Peyer's patch (tissue), 4 donors: ENCODE measurements around the gene HACD1. TPM values are rescaled to one million over a fixed set of nuclear protein-coding genes. Genes with fewer than 3 reads are reported as not detected.

Source experiments
- DNase-seq, 3 donors: peaks; one replicate each; pipeline ENCODE4 v3.0.0-alpha.2; 2017 to 2019
- H3K27ac ChIP-seq, 4 donors: fragments of 200-600 bp; sonication (generic); one replicate each; pipeline ENCODE4 v1.5.1; 2016 to 2019
- H3K27me3 ChIP-seq, 2 donors: fragments of 200-600 bp; sonication (generic); one replicate each; pipeline ENCODE4 v1.5.1; 2019
- H3K36me3 ChIP-seq, 3 donors: fragments of 200-600 bp; sonication (generic); one replicate each; pipeline ENCODE4 v1.5.1; 2016 to 2019
- H3K4me1 ChIP-seq, 4 donors: fragments of 200-600 bp; sonication (generic); one replicate each; pipeline ENCODE4 v1.5.1; 2016 to 2019
- H3K4me3 ChIP-seq, 4 donors: fragments of 200-600 bp; sonication (generic); 1 replicate in 3 of 4; 2 replicates in 1 of 4; pipeline ENCODE4 v1.5.1; 2016 to 2019; ENCODE audit warnings: mild to moderate bottlenecking in 1 of 4
- H3K9me3 ChIP-seq, 4 donors: fragments of 200-600 bp; sonication (generic); one replicate each; pipeline ENCODE4 v1.5.1; 2016 to 2019; ENCODE audit warnings: mild to moderate bottlenecking in 1 of 4
- CTCF ChIP-seq, 6 experiments: fragments of 450-650 bp in 4 of 6; fragments of 200-600 bp in 2 of 6; sonication (generic) in 1 of 6; IDR thresholded peaks; one replicate each; pipeline ENCODE4 v1.5.1; 2017 to 2019; ENCODE audit warnings: antibody characterized with exemption in 6 of 6, mild to moderate bottlenecking in 3 of 6, moderate library complexity in 1 of 6
- POLR2A ChIP-seq, 2 donors: fragments of 450-650 bp; IDR thresholded peaks; one replicate each; pipeline ENCODE4 v1.5.1; 2017; ENCODE audit warnings: antibody characterized with exemption in 2 of 2, mild to moderate bottlenecking in 2 of 2, moderate library complexity in 2 of 2
- total RNA-seq, 4 donors: library from RNA; depleted of rRNA; stranded (reverse); fragments of >200 nt; gene quantifications; one replicate each; pipeline ENCODE4 v1.1.0, GENCODE V29; 2016

The HACD1 gene
- total RNA-seq, 4 donors from 2014 or later = 1.2 to 5.8 (median 3.7) TPM

GRCh38 chr10:17660921-17661320 is 43.7 kb upstream of the HACD1 start:
- Histone ChIP-seq H3K27ac (no peak overlapping the region), H3K4me1 (peaks cover 0 to 7% (median 0%) of the 10 kb centered on the region in 4 donors), H3K4me3 (no peak overlapping the region), H3K36me3 (peaks cover 0 to 10% (median 0%) of the 10 kb centered on the region in 3 donors), H3K27me3 (no peaks in the 10 kb centered on the region), H3K9me3 (no peaks in the 10 kb centered on the region)
- no peak for TF ChIP-seq CTCF (IDR thresholded peaks at IDR 0.05)
- no peak for TF ChIP-seq POLR2A (IDR thresholded peaks at IDR 0.05)
- no peak for DNase-seq

GRCh38 chr10:17659365-17659764 is 42.2 kb upstream of the HACD1 start:
- Histone ChIP-seq H3K4me3 (no peak overlapping the region), H3K27me3 (no peaks in the 10 kb centered on the region), H3K9me3 (no peaks in the 10 kb centered on the region), H3K27ac (no peak overlapping the region), H3K36me3 (peaks cover 0 to 10% (median 0%) of the 10 kb centered on the region in 3 donors), H3K4me1 (peaks cover 0 to 7% (median 0%) of the 10 kb centered on the region in 4 donors)
- no peak for DNase-seq
- no peak for TF ChIP-seq POLR2A (IDR thresholded peaks at IDR 0.05)
- no peak for TF ChIP-seq CTCF (IDR thresholded peaks at IDR 0.05)

- DNase-seq = no peak
- Histone ChIP-seq H3K4me3 (no peak overlapping the region), H3K9me3 (no peaks in the 10 kb centered on the region), H3K27ac (no peak overlapping the region), H3K27me3 (no peaks in the 10 kb centered on the region), H3K4me1 (peaks cover 0 to 7% (median 0%) of the 10 kb centered on the region in 4 donors), H3K36me3 (peaks cover 0 to 10% (median 0%) of the 10 kb centered on the region in 3 donors)
- TF ChIP-seq CTCF (IDR thresholded peaks at IDR 0.05) (no peak), POLR2A (IDR thresholded peaks at IDR 0.05) (no peak)
Observed at GRCh38 chr10:17657103-17657500, 39.9 kb upstream of the HACD1 start.

GRCh38 chr10:17655567-17656146 is 38.5 kb upstream of the HACD1 start:
- Histone ChIP-seq H3K36me3 (peaks cover 0 to 3% (median 0%) of the 10 kb centered on the region in 3 donors), H3K27ac (no peak overlapping the region), H3K4me1 (peaks cover 0 to 7% (median 0%) of the 10 kb centered on the region in 4 donors), H3K27me3 (no peaks in the 10 kb centered on the region), H3K4me3 (no peak overlapping the region), H3K9me3 (no peaks in the 10 kb centered on the region)
- no peak for DNase-seq
- no peak for TF ChIP-seq POLR2A (IDR thresholded peaks at IDR 0.05)
- no peak for TF ChIP-seq CTCF (IDR thresholded peaks at IDR 0.05)

GRCh38 chr10:17655009-17655408 is 37.8 kb upstream of the HACD1 start:
- H3K9me3 ChIP-seq = no peaks in the 10 kb centered on the region
- H3K36me3 ChIP-seq = no peaks in the 10 kb centered on the region
- H3K4me3 ChIP-seq = no peak overlapping the region
- H3K27me3 ChIP-seq = no peaks in the 10 kb centered on the region
- no peak overlapping the region for H3K27ac ChIP-seq
- TF ChIP-seq CTCF (IDR thresholded peaks at IDR 0.05) (no peak), POLR2A (IDR thresholded peaks at IDR 0.05) (no peak)
- no peak for DNase-seq
- peaks cover 0 to 7% (median 0%) of the 10 kb centered on the region in 4 donors for H3K4me1 ChIP-seq
